DMS153 (cell line): ENCODE data around the gene RNASE11.
"Not testable (repeated sequence)": the region's sequence is repeated elsewhere in the genome, so short reads cannot be mapped to it uniquely, and the experiment has no call there.

Experiments
- DNase-seq: peaks from one replicate; lab custom pipeline; 2025; lab: John Stamatoyannopoulos, UW

The RNASE11 gene

GRCh38 chr14:20614038-20614840, 26.4 kb upstream of the RNASE11 start:
- DNase-seq = no peak

- peak; percentile 94 for DNase-seq
Measured at GRCh38 chr14:20613094-20614037, 25.6 kb upstream of the RNASE11 start.

GRCh38 chr14:20612403-20612802, 24.6 kb upstream of the RNASE11 start:
- no peak for DNase-seq

- no peak for DNase-seq
Measured at GRCh38 chr14:20611277-20611676, 23.5 kb upstream of the RNASE11 start.

GRCh38 chr14:20610002-20610765, 22.4 kb upstream of the RNASE11 start:
- peak; percentile 65 for DNase-seq

- DNase-seq = peak; percentile 74
Measured at GRCh38 chr14:20609215-20610001, 21.6 kb upstream of the RNASE11 start.

- no peak for DNase-seq
Measured at GRCh38 chr14:20608383-20609110, 20.7 kb upstream of the RNASE11 start.

- no peak for DNase-seq
Measured at GRCh38 chr14:20607617-20608016, 19.8 kb upstream of the RNASE11 start.

GRCh38 chr14:20606902-20607242, 19.1 kb upstream of the RNASE11 start:
- no peak for DNase-seq

- DNase-seq = peak; percentile 15
Measured at GRCh38 chr14:20606190-20606901, 18.5 kb upstream of the RNASE11 start.

GRCh38 chr14:20603813-20604690, 16.3 kb upstream of the RNASE11 start:
- no peak for DNase-seq

- no peak for DNase-seq
Measured at GRCh38 chr14:20602583-20602982, 14.8 kb upstream of the RNASE11 start.

- no peak for DNase-seq
Measured at GRCh38 chr14:20601522-20601921, 13.7 kb upstream of the RNASE11 start.

GRCh38 chr14:20597108-20597507, 9.3 kb upstream of the RNASE11 start:
- DNase-seq = no peak

GRCh38 chr14:20595726-20596125, 7.9 kb upstream of the RNASE11 start:
- not testable (repeated sequence) for DNase-seq

GRCh38 chr14:20592574-20592973, 4.8 kb upstream of the RNASE11 start:
- DNase-seq = no peak

- no peak for DNase-seq
Measured at GRCh38 chr14:20591235-20591634, 3.4 kb upstream of the RNASE11 start, which contains the start of gene RNASE12. Gene RNASE12 (minus strand): TSS chr14:20591376. CDS start chr14:20590723, 653 bp downstream.

GRCh38 chr14:20583908-20584307, 3.9 kb downstream of the RNASE11 start:
- no peak for DNase-seq

- no peak for DNase-seq
Measured at GRCh38 chr14:20583142-20583541, 4.7 kb downstream of the RNASE11 start.
